Measurements from ENCODE around the gene NELFB. TPM values are rescaled to one million over a fixed set of nuclear protein-coding genes. Genes with fewer than 3 reads are reported as not detected.

NELFB gene
- total and polyA plus RNA-seq, 9 of the 15 experiments (the other 6 are each of a cell fraction or from before 2014, with no cell fraction given) = 0.24 to 84.0 (median 29.7) TPM

- TF ChIP-seq ATF1 (CRISPR knock-in tag; IDR thresholded peaks at IDR 0.05) (no peak), ATF1 (tag; IDR thresholded peaks at IDR 0.05) (0 out of 2 replicates have a peak, but pooled peaks have one; percentile 9), FIP1L1 (IDR thresholded peaks at IDR 0.05; ENCODE audit: low read depth, low read length, poor library complexity, severe bottlenecking) (peak; percentile 9)
- TF ChIP-seq, protein P1, sequence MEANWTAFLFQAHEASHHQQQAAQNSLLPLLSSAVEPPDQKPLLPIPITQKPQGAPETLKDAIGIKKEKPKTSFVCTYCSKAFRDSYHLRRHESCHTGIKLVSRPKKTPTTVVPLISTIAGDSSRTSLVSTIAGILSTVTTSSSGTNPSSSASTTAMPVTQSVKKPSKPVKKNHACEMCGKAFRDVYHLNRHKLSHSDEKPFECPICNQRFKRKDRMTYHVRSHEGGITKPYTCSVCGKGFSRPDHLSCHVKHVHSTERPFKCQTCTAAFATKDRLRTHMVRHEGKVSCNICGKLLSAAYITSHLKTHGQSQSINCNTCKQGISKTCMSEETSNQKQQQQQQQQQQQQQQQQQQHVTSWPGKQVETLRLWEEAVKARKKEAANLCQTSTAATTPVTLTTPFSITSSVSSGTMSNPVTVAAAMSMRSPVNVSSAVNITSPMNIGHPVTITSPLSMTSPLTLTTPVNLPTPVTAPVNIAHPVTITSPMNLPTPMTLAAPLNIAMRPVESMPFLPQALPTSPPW (CRISPR knock-in tag; IDR thresholded peaks at IDR 0.05) = 0 out of 2 replicates have a peak, but pooled peaks have one; percentile 19
These were observed 26.6 kb upstream of the NELFB start (continued) for GRCh38 chr9:137228506-137228967.

DNA sequence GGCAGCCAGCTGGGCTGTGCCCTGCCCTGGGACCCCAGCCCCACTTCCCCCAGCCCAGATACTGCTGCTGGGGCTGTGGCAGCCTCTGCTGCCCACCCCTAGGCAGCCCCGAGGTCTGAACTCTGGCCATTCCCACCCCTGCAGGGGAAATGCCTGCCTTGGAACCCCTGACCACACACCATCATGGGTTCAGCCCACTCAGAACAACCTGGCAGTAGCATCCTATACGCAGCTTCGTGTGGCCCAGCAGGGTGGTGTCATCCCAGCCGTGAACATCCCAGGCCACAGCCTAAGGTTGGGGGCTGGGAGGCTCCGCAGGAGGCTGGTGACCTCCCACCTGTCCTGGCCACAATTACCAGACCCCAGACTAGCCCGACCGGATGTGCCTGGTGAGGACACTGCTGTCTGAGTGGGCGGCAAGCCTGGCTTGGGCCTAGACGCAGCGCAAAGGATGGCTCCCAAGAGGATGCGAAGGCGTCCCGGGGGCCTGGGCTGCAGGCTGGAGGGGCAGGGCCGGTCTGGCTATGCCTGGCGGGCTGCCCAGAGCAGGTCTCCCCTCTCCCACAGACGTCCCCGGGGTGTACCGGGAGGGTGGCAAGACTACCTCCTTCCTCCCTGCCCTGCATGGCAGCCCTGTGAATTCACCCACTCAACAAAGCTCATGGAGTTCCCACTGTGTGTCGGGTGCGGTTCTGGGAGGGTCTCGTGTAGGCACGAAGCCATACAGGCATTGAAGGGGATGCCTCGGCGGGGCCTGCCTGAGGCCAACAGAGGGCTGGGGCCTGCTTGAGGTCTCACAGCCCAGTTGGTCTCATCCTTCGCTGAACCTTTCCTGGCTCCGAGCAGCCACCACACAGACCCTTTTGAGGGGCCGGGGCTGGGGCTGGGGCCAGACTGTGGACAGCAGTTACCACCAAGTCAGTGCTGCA is 25.9 kb upstream of the NELFB start:
- ATAC-seq (no peak), FAIRE-seq (no peak), DNase-seq (ENCODE audit: extremely low read depth in 1 of 4, low spot score in 3 of 4) (no peak)
- Histone ChIP-seq H4K20me1 (replicated peaks; ENCODE audit: control insufficient read depth, insufficient read depth, low read length) (no peaks in the 10 kb centered on the region), H3K9me1 (ENCODE audit: control insufficient read depth, insufficient read depth, low read length) (no peaks in the 10 kb centered on the region), H3K4me3 (no peak overlapping the region), H3K9ac (ENCODE audit: insufficient read depth in 1 of 2, low read depth in 2 of 2, low read length in 2 of 2) (peak overlapping the region in 1 of 2 experiments; percentile 74; a peak in 2 of 4 replicates), H3K27ac (ENCODE audit: extremely low read depth, low read depth, low read length) (no peak overlapping the region), H3K9me3 (replicated peaks; ENCODE audit: control insufficient read depth, insufficient read depth, low read depth, low read length) (no peaks in the 10 kb centered on the region), H3K4me1 (replicated peaks in 1 of 2; ENCODE audit: control insufficient read depth in 2 of 2, insufficient read depth in 2 of 2, low read length in 2 of 2) (peaks cover 13 to 99% of the 10 kb centered on the region in 2 experiments), H3K27me3 (ENCODE audit: control insufficient read depth in 2 of 2, insufficient read depth in 2 of 2, low read length in 2 of 2) (no peaks in the 10 kb centered on the region), H3K36me3 (ENCODE audit: control insufficient read depth, insufficient read depth, low read length) (no peaks in the 10 kb centered on the region), H2AFZ (ENCODE audit: low read depth, low read length) (no peak overlapping the region), H3K4me2 (ENCODE audit: insufficient read depth, low read length) (no peak overlapping the region), H3K79me2 (ENCODE audit: control insufficient read depth, insufficient read depth, low read length) (no peaks in the 10 kb centered on the region)
- in situ Hi-C loops (cut with MboI) (loop anchor here (5.0 to 25.0 kb wide), 3 partner anchors 42 to 442 kb away; partner anchors contain the start of genes ANAPC2, CCDC183, SSNA1 and TMEM141), intact Hi-C loops (cut with micrococcal nuclease) (no loop called here)
- 55% methylated on average over 21 of the region's 27 CpGs for WGBS (ENCODE audit: insufficient coverage, low coverage, missing lambda C conversion rate)
- CTCF ChIA-PET (ENCODE audit: low intra/inter-chr PET ratio) = interaction anchor here (0.7 to 2.6 kb wide), 3 partner anchors 40 to 181 kb away, joined by 3 to 19 read pairs (median 4); partner anchors contain the start of genes ANAPC2 and SSNA1
- POLR2A ChIA-PET = interaction anchor here (0.5 to 1.6 kb wide), 4 partner anchors 12 to 355 kb away, joined by 3 to 9 read pairs (median 3); partner anchors contain the start of gene TUBB4B
- no TSS peak for BruUV-seq (replicated peaks)
- TF ChIP-seq, protein P2, sequence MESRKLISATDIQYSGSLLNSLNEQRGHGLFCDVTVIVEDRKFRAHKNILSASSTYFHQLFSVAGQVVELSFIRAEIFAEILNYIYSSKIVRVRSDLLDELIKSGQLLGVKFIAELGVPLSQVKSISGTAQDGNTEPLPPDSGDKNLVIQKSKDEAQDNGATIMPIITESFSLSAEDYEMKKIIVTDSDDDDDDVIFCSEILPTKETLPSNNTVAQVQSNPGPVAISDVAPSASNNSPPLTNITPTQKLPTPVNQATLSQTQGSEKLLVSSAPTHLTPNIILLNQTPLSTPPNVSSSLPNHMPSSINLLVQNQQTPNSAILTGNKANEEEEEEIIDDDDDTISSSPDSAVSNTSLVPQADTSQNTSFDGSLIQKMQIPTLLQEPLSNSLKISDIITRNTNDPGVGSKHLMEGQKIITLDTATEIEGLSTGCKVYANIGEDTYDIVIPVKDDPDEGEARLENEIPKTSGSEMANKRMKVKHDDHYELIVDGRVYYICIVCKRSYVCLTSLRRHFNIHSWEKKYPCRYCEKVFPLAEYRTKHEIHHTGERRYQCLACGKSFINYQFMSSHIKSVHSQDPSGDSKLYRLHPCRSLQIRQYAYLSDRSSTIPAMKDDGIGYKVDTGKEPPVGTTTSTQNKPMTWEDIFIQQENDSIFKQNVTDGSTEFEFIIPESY (CRISPR knock-in tag; IDR thresholded peaks at IDR 0.05) = peak; percentile 26; the same call in 1 of the 2 replicates
- TF ChIP-seq POLR2G (IDR thresholded peaks at IDR 0.05; ENCODE audit: low read depth, low read length) (peak; percentile 40; the same call in 1 of the 2 replicates), GTF3C2 (IDR thresholded peaks at IDR 0.05; ENCODE audit: borderline replicate concordance, extremely low read depth, insufficient read length) (no peak)
- TF ChIP-seq, protein P3, sequence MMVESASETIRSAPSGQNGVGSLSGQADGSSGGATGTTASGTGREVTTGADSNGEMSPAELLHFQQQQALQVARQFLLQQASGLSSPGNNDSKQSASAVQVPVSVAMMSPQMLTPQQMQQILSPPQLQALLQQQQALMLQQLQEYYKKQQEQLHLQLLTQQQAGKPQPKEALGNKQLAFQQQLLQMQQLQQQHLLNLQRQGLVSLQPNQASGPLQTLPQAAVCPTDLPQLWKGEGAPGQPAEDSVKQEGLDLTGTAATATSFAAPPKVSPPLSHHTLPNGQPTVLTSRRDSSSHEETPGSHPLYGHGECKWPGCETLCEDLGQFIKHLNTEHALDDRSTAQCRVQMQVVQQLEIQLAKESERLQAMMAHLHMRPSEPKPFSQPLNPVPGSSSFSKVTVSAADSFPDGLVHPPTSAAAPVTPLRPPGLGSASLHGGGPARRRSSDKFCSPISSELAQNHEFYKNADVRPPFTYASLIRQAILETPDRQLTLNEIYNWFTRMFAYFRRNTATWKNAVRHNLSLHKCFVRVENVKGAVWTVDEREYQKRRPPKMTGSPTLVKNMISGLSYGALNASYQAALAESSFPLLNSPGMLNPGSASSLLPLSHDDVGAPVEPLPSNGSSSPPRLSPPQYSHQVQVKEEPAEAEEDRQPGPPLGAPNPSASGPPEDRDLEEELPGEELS (CRISPR knock-in tag; IDR thresholded peaks at IDR 0.05; ENCODE audit: borderline replicate concordance) = 0 out of 2 replicates have a peak, but pooled peaks have one; percentile 29
